ENCODE results near the gene SH3GL1.

Gene SH3GL1

GRCh38 chr19:4429771-4430171, 29.4 kb upstream of the SH3GL1 start:
- Histone ChIP-seq H3K9ac (ENCODE audit: low read depth, low read length) (no peak overlapping the region), H3K9me3 (ENCODE audit: insufficient read depth, low read depth, low read length) (no peaks in the 10 kb centered on the region), H3K27ac (ENCODE audit: low read depth, low read length) (no peak overlapping the region), H3K4me1 (ENCODE audit: insufficient read depth, low read length) (no peaks in the 10 kb centered on the region), H3K4me3 (ENCODE audit: low read length) (no peak overlapping the region), H3K36me3 (ENCODE audit: insufficient read depth, low read length) (peaks cover 91% of the 10 kb centered on the region), H3K27me3 (ENCODE audit: insufficient read depth, low read length) (no peaks in the 10 kb centered on the region)
- WGBS, result 95% methylated on average over 12 of the region's 12 CpGs

- 97% methylated on average over 16 of the region's 16 CpGs for WGBS
- no peak overlapping the region for H3K9ac ChIP-seq (ENCODE audit: low read depth, low read length)
- H3K36me3 ChIP-seq (ENCODE audit: insufficient read depth, low read length), result peaks cover 91% of the 10 kb centered on the region
- H3K27me3 ChIP-seq (ENCODE audit: insufficient read depth, low read length), result no peaks in the 10 kb centered on the region
- H3K27ac ChIP-seq (ENCODE audit: low read depth, low read length), result no peak overlapping the region
- H3K9me3 ChIP-seq (ENCODE audit: insufficient read depth, low read depth, low read length), result no peaks in the 10 kb centered on the region
- H3K4me1 ChIP-seq (ENCODE audit: insufficient read depth, low read length), result no peaks in the 10 kb centered on the region
- H3K4me3 ChIP-seq (ENCODE audit: low read length), result no peak overlapping the region
Measured at GRCh38 chr19:4429256-4429655, 28.9 kb upstream of the SH3GL1 start.

- no peak overlapping the region for H3K4me3 ChIP-seq (ENCODE audit: low read length)
- 97% methylated on average over 20 of the region's 20 CpGs for WGBS
- H3K4me1 ChIP-seq (ENCODE audit: insufficient read depth, low read length), result no peaks in the 10 kb centered on the region
- H3K9ac ChIP-seq (ENCODE audit: low read depth, low read length), result no peak overlapping the region
- H3K9me3 ChIP-seq (ENCODE audit: insufficient read depth, low read depth, low read length), result no peaks in the 10 kb centered on the region
- H3K36me3 ChIP-seq (ENCODE audit: insufficient read depth, low read length), result peaks cover 91% of the 10 kb centered on the region
- no peaks in the 10 kb centered on the region for H3K27me3 ChIP-seq (ENCODE audit: insufficient read depth, low read length)
- no peak overlapping the region for H3K27ac ChIP-seq (ENCODE audit: low read depth, low read length)
Measured at GRCh38 chr19:4428326-4428975, 28.1 kb upstream of the SH3GL1 start.

GRCh38 chr19:4425537-4425936, 25.2 kb upstream of the SH3GL1 start:
- H3K27me3 ChIP-seq (ENCODE audit: insufficient read depth, low read length), result no peaks in the 10 kb centered on the region
- H3K4me1 ChIP-seq (ENCODE audit: insufficient read depth, low read length), result no peaks in the 10 kb centered on the region
- peaks cover 90% of the 10 kb centered on the region for H3K36me3 ChIP-seq (ENCODE audit: insufficient read depth, low read length)
- H3K9me3 ChIP-seq (ENCODE audit: insufficient read depth, low read depth, low read length), result no peaks in the 10 kb centered on the region
- 95% methylated on average over 6 of the region's 6 CpGs for WGBS
- H3K27ac ChIP-seq (ENCODE audit: low read depth, low read length), result no peak overlapping the region
- H3K4me3 ChIP-seq (ENCODE audit: low read length), result no peak overlapping the region
- no peak overlapping the region for H3K9ac ChIP-seq (ENCODE audit: low read depth, low read length)

GRCh38 chr19:4423416-4424126, 23.2 kb upstream of the SH3GL1 start:
- WGBS, result 95% methylated on average over 16 of the region's 16 CpGs
- H3K9ac ChIP-seq (ENCODE audit: low read depth, low read length), result no peak overlapping the region
- H3K27me3 ChIP-seq (ENCODE audit: insufficient read depth, low read length), result no peaks in the 10 kb centered on the region
- H3K9me3 ChIP-seq (ENCODE audit: insufficient read depth, low read depth, low read length), result no peaks in the 10 kb centered on the region
- H3K36me3 ChIP-seq (ENCODE audit: insufficient read depth, low read length), result peaks cover 90% of the 10 kb centered on the region
- no peak overlapping the region for H3K27ac ChIP-seq (ENCODE audit: low read depth, low read length)
- no peak overlapping the region for H3K4me3 ChIP-seq (ENCODE audit: low read length)
- no peaks in the 10 kb centered on the region for H3K4me1 ChIP-seq (ENCODE audit: insufficient read depth, low read length)

- H3K4me3 ChIP-seq (ENCODE audit: low read length), result no peak overlapping the region
Measured at GRCh38 chr19:4416268-4416667, 15.9 kb upstream of the SH3GL1 start.

GRCh38 chr19:4415352-4415751, 15.0 kb upstream of the SH3GL1 start:
- Histone ChIP-seq H3K36me3 (ENCODE audit: insufficient read depth, low read length) (peaks cover 89% of the 10 kb centered on the region), H3K4me1 (ENCODE audit: insufficient read depth, low read length) (peaks cover 23% of the 10 kb centered on the region), H3K4me3 (ENCODE audit: low read length) (no peak overlapping the region), H3K27me3 (ENCODE audit: insufficient read depth, low read length) (no peaks in the 10 kb centered on the region), H3K27ac (ENCODE audit: low read depth, low read length) (peak overlapping the region; percentile 68), H3K9ac (ENCODE audit: low read depth, low read length) (peak overlapping the region; percentile 22; the same call in 1 of the 2 replicates), H3K9me3 (ENCODE audit: insufficient read depth, low read depth, low read length) (no peaks in the 10 kb centered on the region)
- 62% methylated on average over 10 of the region's 10 CpGs for WGBS

More at GRCh38 chr19:4416268-4416667, 15.9 kb upstream of the SH3GL1 start:
- Histone ChIP-seq H3K9ac (ENCODE audit: low read depth, low read length) (no peak overlapping the region), H3K9me3 (ENCODE audit: insufficient read depth, low read depth, low read length) (no peaks in the 10 kb centered on the region), H3K27ac (ENCODE audit: low read depth, low read length) (no peak overlapping the region), H3K36me3 (ENCODE audit: insufficient read depth, low read length) (peaks cover 89% of the 10 kb centered on the region), H3K4me1 (ENCODE audit: insufficient read depth, low read length) (peaks cover 23% of the 10 kb centered on the region), H3K27me3 (ENCODE audit: insufficient read depth, low read length) (no peaks in the 10 kb centered on the region)
- WGBS, result 91% methylated on average over 9 of the region's 9 CpGs

- Histone ChIP-seq H3K9ac (ENCODE audit: low read depth, low read length) (peak overlapping the region; percentile 22; the same call in 1 of the 2 replicates), H3K4me1 (ENCODE audit: insufficient read depth, low read length) (peaks cover 26% of the 10 kb centered on the region), H3K36me3 (ENCODE audit: insufficient read depth, low read length) (peaks cover 89% of the 10 kb centered on the region), H3K9me3 (ENCODE audit: insufficient read depth, low read depth, low read length) (no peaks in the 10 kb centered on the region), H3K4me3 (ENCODE audit: low read length) (no peak overlapping the region), H3K27ac (ENCODE audit: low read depth, low read length) (peak overlapping the region; percentile 68), H3K27me3 (ENCODE audit: insufficient read depth, low read length) (no peaks in the 10 kb centered on the region)
- WGBS, result 37% methylated on average over 9 of the region's 9 CpGs
Measured at GRCh38 chr19:4414800-4415321, 14.5 kb upstream of the SH3GL1 start.

- Histone ChIP-seq H3K4me3 (ENCODE audit: low read length) (no peak overlapping the region), H3K27me3 (ENCODE audit: insufficient read depth, low read length) (no peaks in the 10 kb centered on the region), H3K9me3 (ENCODE audit: insufficient read depth, low read depth, low read length) (no peaks in the 10 kb centered on the region), H3K36me3 (ENCODE audit: insufficient read depth, low read length) (peaks cover 89% of the 10 kb centered on the region), H3K27ac (ENCODE audit: low read depth, low read length) (peak overlapping the region; percentile 68), H3K4me1 (ENCODE audit: insufficient read depth, low read length) (peaks cover 32% of the 10 kb centered on the region), H3K9ac (ENCODE audit: low read depth, low read length) (peak overlapping the region; percentile 0; the same call in 1 of the 2 replicates)
- 92% methylated on average over 7 of the region's 7 CpGs for WGBS
Measured at GRCh38 chr19:4414144-4414799, 13.9 kb upstream of the SH3GL1 start.

- Histone ChIP-seq H3K4me3 (ENCODE audit: low read length) (no peak overlapping the region), H3K9me3 (ENCODE audit: insufficient read depth, low read depth, low read length) (no peaks in the 10 kb centered on the region), H3K9ac (ENCODE audit: low read depth, low read length) (no peak overlapping the region), H3K36me3 (ENCODE audit: insufficient read depth, low read length) (peaks cover 83% of the 10 kb centered on the region), H3K4me1 (ENCODE audit: insufficient read depth, low read length) (peaks cover 37% of the 10 kb centered on the region), H3K27ac (ENCODE audit: low read depth, low read length) (no peak overlapping the region), H3K27me3 (ENCODE audit: insufficient read depth, low read length) (no peaks in the 10 kb centered on the region)
- WGBS, result 97% methylated on average over 3 of the region's 3 CpGs
Measured at GRCh38 chr19:4413588-4413987, 13.2 kb upstream of the SH3GL1 start.

Measured in HUES64 (cell line).